Ascending aorta (tissue), 2 donors: ENCODE data around the gene CRIP2. TPM values are rescaled to one million over a fixed set of nuclear protein-coding genes. Genes with fewer than 3 reads are reported as not detected.

ENCODE experiments used
- DNase-seq, 2 donors: peaks; one replicate each; pipeline ENCODE4 v3.0.0-alpha.2; 2019; ENCODE audit warnings: low spot score in 2 of 2
- H3K27ac ChIP-seq, 2 donors: fragments of 200-600 bp; sonication (generic); one replicate each; pipeline ENCODE4 v1.5.1; 2016 to 2017; ENCODE audit warnings: mild to moderate bottlenecking in 1 of 2
- H3K27me3 ChIP-seq: fragments of 200-600 bp; sonication (generic); one replicate; pipeline ENCODE4 v1.5.1; 2017
- H3K36me3 ChIP-seq, 2 donors: fragments of 200-600 bp; sonication (generic); one replicate each; pipeline ENCODE4 v1.5.1; 2016
- H3K4me1 ChIP-seq, 2 donors: fragments of 200-600 bp; sonication (generic); one replicate each; pipeline ENCODE4 v1.5.1; 2016 to 2017; ENCODE audit warnings: mild to moderate bottlenecking in 1 of 2
- H3K4me3 ChIP-seq, 2 donors: fragments of 200-600 bp; sonication (generic); one replicate each; pipeline ENCODE4 v1.5.1; 2016 to 2017; ENCODE audit warnings: mild to moderate bottlenecking in 1 of 2
- H3K9me3 ChIP-seq, 2 donors: fragments of 200-600 bp; sonication (generic); one replicate each; pipeline ENCODE4 v1.5.1; 2016
- CTCF ChIP-seq, 3 experiments: fragments of 200-600 bp in 2 of 3; fragments of 450-650 bp in 1 of 3; sonication (generic) in 2 of 3; IDR thresholded peaks; one replicate each; pipeline ENCODE4 v1.5.1; 2016 to 2019; ENCODE audit warnings: antibody characterized with exemption in 3 of 3, mild to moderate bottlenecking in 1 of 3, moderate library complexity in 1 of 3
- intact Hi-C: fragments of 100-400 bp; cut with DNase I; formaldehyde crosslinking; loops from one replicate; pipeline ENCODE4 v1.15.1; 2023
- total RNA-seq: library from RNA; depleted of rRNA; stranded (reverse); fragments of >200 nt; gene quantifications from one replicate; pipeline ENCODE4 v1.1.0, GENCODE V29; 2016

CRIP2 gene
- total RNA-seq, 1 donor from 2014 or later, result 665 TPM

GRCh38 chr14:105445901-105446845, 28.4 kb upstream of the CRIP2 start:
- no peaks in the 10 kb centered on the region for H3K27me3 ChIP-seq
- no peaks in the 10 kb centered on the region for H3K9me3 ChIP-seq
- no peak overlapping the region for H3K4me3 ChIP-seq
- peaks cover 3 to 10% of the 10 kb centered on the region in 2 donors for H3K4me1 ChIP-seq
- H3K36me3 ChIP-seq, result peaks cover 16 to 24% of the 10 kb centered on the region in 2 donors
- no peak for DNase-seq
- TF ChIP-seq CTCF (IDR thresholded peaks at IDR 0.05), result no peak
- intact Hi-C loops, result no loop called here
- no peak overlapping the region for H3K27ac ChIP-seq

GRCh38 chr14:105446971-105447370, 27.6 kb upstream of the CRIP2 start:
- intact Hi-C loops, result no loop called here
- no peaks in the 10 kb centered on the region for H3K27me3 ChIP-seq
- TF ChIP-seq CTCF (IDR thresholded peaks at IDR 0.05), result no peak
- peaks cover 18 to 26% of the 10 kb centered on the region in 2 donors for H3K36me3 ChIP-seq
- H3K27ac ChIP-seq, result no peak overlapping the region
- no peak for DNase-seq
- no peaks in the 10 kb centered on the region for H3K9me3 ChIP-seq
- peaks cover 3 to 10% of the 10 kb centered on the region in 2 donors for H3K4me1 ChIP-seq
- no peak overlapping the region for H3K4me3 ChIP-seq

- Histone ChIP-seq H3K27ac (peak overlapping the region; percentile 45 to 49), H3K27me3 (no peaks in the 10 kb centered on the region), H3K9me3 (no peaks in the 10 kb centered on the region), H3K4me3 (no peak overlapping the region), H3K4me1 (peaks cover 3 to 10% of the 10 kb centered on the region in 2 donors), H3K36me3 (peaks cover 23 to 30% of the 10 kb centered on the region in 2 donors)
- TF ChIP-seq CTCF (IDR thresholded peaks at IDR 0.05), result no peak
- intact Hi-C loops, result loop anchor here (1.0 to 2.0 kb wide), 4 partner anchors 21 to 79 kb away; partner anchors contain the start of gene TMEM121
- no peak for DNase-seq
These were observed 26.7 kb upstream of the CRIP2 start for GRCh38 chr14:105447651-105448640.

- Histone ChIP-seq H3K27me3 (no peaks in the 10 kb centered on the region), H3K36me3 (peaks cover 28 to 37% of the 10 kb centered on the region in 2 donors), H3K27ac (peak overlapping the region; percentile 45 to 49), H3K4me3 (no peak overlapping the region), H3K9me3 (no peaks in the 10 kb centered on the region), H3K4me1 (peaks cover 3 to 10% of the 10 kb centered on the region in 2 donors)
- peak in 1 of 2 donors; percentile 85 for DNase-seq
- TF ChIP-seq CTCF (IDR thresholded peaks at IDR 0.05), result peak; percentile 92 to 98 (median 94)
- intact Hi-C loops, result loop anchor here (1.0 to 2.0 kb wide), 4 partner anchors 20 to 78 kb away; partner anchors contain the start of gene TMEM121
These were observed 25.9 kb upstream of the CRIP2 start for GRCh38 chr14:105448706-105449111.
